Inferior parietal cortex (tissue), 1 donor: ENCODE data around the gene SULT1A2.
"Not testable (repeated sequence)": the region's sequence is repeated elsewhere in the genome, so short reads cannot be mapped to it uniquely, and the experiment has no call there.

ENCODE experiments used
- DNase-seq: peaks from one replicate; pipeline ENCODE4 v3.0.0-alpha.2; 2016; ENCODE audit errors: extremely low spot score

The SULT1A2 gene

DNA sequence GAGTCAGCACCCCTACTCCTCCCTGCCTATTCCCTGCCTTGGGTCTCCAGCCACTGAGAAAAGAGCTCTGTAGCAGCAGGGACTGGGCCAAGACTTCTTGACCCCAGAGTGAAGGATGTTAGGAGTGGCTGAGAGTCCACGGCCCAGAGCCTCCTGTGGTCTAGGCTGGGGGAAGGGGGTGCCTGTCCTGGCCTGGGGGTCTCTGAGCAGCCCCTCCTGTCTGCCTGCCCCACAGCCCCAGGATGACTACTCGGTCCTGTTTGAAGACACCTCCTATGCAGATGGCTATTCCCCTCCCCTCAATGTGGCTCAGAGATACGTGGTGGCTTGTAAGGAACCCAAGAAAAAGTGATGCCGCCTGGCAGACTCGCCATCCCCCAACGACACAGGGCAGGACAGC is 5.5 kb downstream of the SULT1A2 start:
- no peak for DNase-seq

DNA sequence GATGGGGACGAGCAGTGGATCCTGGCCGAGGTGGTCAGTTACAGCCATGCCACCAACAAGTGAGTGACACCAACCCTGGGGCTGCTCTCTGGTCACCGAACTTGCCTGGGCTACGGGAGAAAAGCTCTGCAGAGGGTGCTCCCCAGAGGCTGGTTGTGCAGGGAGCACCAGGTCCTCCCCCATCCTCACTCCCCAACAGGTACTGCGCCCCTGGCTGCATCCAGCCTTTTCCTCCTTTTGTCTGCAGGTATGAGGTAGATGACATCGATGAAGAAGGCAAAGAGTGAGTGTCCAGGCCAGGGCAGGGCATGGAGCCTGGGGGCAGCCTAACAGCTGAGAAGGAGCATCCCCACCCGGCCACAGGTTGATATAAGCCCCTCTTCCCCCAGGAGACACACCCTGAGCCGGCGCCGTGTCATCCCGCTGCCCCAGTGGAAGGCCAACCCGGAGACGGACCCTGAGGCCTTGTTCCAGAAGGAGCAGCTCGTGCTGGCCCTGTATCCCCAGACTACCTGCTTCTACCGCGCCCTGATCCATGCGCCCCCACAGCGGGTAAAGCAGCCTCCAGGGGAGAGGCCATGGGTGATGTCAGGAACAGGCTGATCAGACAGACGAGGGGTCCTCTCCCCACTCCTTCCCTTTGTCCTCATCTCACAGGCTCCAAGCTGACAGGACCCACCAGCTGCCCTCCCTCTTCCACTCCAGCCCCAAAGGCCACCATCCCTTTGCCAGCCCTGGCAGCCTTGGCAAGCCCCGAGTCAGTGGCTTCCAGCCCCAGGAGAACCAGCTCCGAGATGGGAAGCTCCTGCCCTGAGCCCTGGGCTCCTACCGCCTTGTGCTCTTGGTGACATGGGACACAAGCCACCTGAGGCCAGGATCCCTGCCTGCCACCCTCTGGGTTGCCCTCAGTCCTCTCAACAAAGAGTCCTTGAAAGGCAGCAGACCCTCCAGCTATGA is 6.2 kb downstream of the SULT1A2 start:
- no peak for DNase-seq

DNA sequence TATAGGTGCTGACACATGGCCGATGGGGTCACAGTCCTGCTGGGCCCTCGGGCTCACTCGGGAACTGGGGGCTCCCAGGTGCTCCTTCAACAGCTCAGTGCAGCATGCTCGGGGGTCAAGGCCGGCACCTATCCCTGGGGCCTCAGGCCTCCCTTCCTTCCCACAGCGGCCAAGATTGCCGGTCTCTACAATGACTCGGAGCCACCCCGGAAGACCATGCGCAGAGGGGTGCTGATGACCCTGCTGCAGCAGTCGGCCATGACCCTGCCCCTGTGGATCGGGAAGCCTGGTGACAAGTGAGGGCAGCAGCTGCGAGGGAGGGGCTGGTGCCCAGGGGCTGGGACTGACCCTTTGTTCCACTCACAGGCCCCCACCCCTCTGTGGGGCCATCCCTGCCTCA is 6.9 kb downstream of the SULT1A2 start:
- no peak for DNase-seq

DNA sequence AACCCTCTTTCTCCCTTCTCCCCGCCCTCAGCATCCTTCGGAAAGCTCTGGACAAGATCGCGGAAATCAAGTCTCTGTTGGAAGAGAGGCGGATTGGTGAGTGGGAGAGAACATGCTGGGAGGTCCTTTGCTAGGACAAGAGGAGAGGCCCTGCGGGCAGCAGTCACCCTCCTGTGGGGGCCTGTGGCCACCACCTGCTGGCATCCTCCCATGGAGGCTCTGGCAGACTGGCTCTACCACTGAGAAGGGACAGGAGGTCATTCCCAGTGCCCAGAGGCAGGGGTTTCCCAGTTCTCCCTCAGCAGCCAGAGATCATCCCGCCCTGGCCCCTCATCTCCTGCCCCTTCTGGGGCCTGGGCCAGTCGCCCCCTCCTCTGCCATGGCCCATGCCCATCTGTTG is 7.8 kb downstream of the SULT1A2 start:
- DNase-seq, result no peak

DNA sequence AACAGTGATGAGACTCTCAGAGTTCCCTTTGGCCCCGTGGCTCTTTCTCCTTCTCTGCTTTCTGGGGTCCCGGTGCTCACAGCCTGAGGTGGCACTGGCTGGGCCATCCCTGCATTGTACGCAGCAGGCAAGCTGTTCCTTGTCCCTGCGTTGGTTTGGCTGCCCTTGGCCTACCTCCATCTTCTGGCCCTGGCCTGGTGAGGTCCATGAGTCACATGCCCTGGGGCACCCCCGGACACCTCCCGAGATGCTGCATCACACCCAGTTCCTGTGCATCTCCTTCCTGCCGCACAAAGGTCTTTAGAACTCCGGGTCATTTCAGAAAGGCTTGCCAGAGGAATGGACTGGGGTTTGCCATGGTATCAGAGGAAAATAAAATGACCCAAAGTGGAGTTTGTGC is 9.5 kb downstream of the SULT1A2 start:
- DNase-seq, result no peak

DNA sequence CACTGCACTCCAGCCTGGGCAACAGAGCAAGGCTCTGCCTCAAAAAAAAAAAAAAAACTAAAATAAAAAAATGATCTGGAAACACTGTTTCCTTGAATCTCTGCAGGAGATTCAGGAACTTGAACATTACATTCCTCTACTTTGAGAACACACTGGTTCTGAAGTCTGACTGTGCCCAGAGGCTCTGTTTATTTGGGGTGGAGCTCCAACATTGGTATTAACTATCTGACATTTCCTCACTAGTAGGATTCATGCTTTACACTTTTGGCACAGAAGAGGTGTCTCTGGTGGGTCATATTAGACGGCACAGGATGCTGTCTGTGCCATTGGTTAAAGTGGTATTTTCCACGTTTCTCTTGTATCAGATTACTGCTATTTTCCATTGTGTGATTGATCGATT is 10.4 kb downstream of the SULT1A2 start:
- DNase-seq, result no peak

DNA sequence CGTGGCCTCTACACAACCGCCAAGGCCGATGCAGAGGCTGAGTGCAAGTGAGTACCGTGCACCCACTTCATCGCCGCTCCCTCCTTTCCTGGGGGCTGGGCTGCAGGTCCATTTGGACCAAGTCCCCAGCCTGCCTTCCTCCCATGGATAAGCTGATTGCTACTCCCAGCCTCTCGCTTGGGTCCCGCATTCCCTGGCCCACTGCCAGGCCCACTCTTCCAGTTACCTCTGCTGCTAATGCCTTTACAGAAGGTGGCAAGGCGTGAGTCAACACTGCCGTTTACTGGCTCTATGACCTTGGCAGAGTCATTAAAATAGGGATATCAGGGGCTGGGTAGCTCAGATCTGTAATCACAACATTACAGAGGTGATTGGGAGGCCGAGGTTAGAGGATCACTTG is 11.2 kb downstream of the SULT1A2 start:
- DNase-seq, result no peak

DNA sequence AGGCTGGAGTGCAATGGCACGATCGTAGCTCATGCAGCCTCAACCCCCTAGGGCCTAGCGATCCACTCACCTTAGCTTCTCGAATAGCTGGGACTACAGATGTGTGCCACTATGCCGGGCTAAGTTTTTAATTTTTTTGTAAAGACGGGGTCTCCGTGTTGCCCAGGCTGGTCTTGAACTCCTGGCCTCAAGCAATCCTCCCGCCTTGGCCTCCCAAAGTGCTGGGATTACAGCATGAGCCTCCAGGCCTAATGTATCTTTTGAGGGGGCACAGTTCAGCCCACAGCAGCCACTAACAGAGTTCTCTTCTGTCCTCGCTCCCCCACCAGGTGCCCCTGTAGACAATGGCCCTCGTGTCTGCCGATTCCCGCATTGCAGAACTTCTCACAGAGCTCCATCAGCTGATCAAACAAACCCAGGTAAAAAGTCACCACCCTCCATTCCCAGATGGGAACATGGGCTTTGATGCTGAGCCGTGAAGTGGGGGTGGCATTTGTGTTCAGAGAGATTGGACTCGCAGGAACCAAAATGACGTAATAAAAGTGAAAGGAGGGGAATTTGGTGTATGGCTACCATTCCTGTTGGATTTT is 16.0 kb downstream of the SULT1A2 start:
- DNase-seq, result no peak

DNA sequence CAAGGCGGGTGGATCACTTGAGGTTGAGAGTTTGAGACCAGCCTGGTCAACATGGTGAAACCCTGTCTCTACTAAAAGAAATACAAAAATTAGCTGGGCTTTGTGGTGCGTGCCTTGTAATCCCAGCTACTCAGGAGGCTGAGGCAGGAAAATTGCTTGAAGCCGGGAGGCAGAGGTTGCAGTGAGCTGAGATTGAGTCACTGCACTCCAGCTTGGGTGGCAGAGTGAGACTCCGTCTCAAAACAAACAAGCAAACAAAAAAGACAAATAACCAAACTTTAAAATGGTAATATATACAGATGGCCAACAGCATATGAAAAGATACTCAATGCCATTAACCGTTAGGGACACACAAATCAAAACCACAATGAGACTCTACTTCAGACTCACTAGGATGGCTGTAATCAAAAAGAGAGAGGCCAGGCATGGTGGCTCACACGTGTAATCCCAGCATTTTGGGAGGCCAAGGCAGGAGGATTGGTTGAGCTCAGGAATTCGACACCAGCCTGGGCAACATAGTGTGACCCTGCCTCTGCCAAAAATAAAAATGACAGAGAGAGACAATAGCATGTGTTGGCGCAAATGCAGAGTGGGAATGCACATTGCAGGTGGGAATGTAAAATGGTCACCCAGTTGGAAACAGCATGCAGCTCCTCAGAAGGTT is 21.3 kb downstream of the SULT1A2 start:
- DNase-seq, result no peak

DNA sequence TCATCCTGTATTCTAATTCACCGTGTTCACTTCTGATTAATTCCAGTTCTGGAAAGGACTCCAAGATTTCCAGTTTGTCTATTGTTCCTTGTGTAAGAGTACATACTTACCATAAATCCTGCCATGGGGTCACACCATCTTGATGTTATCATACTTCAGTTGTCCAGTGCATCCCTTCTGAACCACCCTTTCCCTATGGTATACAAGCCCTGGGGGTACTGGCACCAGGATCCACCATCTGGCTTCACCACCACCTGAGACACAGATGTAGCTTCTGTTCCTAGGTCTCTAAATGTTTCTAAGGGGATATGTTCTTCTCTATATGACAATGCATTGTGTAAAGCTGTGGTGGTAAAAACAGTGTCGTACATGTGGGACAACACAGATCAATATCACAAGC is 21.9 kb downstream of the SULT1A2 start:
- DNase-seq, result no peak

DNA sequence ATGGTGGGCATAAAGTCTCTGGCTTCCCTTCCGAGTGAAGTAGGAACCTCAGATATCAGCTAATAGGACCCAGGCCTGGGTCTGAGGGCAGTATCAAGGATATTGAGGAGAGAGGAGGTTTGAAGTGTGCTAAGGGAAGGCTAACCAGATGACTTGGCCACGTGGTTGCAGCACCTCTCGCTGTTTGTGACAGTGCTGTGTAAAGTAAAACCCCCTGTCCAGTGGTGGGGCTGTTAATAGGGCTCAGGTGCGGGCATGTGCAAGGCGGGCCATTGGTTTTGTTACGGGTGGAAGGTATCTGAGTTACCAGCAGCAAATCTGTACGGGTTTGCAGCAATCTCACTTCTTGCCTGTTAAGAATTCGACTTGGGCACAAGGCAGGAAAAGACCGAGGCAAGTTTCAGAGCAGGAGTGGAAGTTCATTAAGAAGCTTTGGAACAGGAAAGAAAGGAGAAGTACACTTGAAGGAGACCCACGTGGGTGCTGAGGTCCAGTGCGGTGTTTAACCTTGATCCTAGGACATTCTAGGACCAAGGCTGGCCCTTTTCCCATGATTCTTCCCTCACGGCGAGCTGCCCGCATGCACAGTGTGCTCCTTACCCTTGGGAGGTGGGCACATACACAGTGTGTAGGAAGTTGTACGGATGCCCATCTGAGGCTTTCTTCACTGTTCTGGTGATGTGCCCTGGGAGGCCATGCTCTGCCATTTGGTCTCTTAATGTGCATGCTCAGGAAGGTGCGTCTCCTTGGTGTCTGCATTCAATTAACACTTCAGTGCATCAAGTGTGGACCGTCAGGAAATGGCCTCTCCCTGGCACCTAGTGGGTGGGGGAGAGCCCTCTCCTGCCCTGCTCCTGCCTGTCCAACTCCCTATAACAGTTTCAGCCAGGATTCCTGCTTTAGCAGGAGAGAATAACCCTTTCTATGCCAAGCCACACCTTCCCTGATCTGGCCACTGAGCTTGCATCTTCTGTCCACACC is 22.8 kb downstream of the SULT1A2 start:
- DNase-seq, result no peak

DNA sequence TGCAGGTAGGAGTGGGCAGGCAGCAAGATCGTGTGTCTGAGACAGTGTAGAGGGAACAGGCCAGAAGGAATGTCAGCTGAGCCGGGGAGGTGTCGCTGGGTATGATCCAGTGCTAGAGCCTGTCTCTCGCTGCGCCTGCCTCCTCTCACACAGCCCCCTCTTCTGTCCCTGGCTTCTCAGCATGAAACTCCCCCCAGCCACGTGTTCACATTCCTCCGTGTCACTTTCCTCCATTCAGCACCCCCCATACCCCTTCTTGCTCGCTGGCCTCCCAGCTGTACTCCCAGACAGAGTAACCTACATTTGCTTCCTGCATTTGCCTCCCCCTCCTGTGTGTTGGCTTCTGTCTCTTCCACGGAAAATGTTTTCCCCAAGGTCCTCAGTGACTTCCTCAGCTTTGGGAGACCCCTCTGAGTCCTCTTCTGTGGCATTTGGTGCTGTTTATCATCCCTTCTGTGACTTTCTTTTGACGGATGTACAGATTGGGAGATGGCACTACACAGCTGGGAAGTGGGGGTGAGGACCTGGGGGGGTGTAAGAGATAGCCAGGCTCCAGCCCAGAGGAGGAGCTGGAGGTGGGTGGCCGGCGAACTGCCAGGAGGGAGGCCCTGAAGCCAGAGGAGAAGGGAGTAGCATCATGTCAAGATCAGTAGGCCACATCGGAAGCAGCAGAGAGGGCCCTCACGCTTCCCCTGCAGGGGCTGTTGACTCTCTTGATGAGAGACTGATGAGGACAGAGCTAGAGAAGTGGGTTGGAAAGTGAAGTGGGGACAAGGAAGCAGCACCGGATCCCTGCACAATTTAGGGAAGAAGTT is 23.9 kb downstream of the SULT1A2 start:
- DNase-seq, result peak; percentile 8

DNA sequence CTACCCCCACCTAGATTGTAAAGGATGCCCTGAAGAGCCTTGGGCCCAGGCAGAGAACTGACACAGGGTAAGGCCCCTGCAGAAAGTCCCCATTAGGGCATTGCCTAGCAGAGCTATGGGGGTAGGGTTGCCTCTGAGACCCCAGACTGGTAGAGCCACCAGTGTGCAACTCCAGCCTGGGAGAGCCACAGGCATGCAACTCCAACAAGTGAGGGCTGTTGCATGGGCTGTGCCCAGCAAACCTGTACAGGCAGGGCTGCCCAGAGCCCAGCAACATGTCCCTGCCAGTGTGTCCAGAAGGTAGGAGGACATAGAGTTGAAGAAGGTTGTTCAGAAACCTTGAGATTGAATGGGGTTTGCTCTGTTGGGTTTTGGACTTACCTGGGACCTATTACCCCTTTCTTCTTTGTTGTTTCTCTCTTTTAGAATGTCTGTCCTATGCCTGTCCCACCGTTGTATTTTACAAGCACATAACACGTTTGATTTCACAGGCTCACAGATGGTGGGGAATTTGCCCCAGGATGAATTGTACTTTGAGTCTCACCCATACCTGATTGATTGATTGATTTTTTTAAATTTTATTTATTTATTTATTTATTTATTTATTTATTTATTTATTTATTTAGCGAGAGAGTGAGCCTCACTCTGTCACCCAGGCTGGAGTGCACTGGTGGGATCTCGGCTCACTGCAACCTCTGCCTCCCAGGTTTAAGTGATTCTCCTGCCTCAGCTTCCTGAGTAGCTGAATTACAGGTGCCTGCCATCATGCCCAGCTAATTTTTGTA is 26.7 kb downstream of the SULT1A2 start:
- DNase-seq, result no peak

DNA sequence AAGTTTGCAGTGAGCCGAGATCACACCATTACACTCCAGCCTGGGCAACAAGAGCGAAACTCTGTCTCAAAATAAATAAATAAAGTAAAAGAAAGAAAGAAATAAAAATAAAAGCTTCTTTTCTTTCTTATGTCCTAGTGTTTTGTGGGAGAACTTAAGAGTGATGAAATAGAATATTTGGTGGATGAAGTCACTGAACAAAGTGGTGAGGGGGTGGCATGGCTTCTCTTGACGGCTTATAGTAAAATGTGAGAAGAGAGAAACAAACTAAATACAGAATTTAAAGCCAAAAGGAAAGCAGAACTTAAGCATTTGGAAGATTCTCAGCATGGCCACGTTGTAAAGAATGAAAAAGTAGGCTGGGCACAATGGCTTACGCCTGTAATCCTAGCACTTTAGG is 27.8 kb downstream of the SULT1A2 start:
- DNase-seq, result no peak

DNA sequence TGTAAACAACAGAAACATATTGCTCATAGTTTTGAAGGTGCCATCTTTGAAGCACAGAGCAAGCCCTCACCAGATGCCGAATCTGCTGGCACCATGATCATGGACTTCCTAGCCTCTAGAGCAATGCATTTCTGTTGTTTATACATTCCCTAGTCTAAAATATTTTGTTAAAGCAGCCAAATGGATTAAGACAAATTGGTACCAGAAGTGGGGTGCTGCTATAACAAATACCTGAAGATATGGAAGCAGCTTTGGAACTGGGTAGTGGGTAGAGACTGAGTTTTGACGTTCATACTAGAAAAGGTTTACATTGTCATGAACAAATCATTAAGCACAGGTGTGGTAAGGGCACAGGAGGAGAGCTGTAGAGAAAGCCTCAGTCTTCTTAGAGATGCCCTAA is 29.6 kb downstream of the SULT1A2 start:
- no peak for DNase-seq

DNA sequence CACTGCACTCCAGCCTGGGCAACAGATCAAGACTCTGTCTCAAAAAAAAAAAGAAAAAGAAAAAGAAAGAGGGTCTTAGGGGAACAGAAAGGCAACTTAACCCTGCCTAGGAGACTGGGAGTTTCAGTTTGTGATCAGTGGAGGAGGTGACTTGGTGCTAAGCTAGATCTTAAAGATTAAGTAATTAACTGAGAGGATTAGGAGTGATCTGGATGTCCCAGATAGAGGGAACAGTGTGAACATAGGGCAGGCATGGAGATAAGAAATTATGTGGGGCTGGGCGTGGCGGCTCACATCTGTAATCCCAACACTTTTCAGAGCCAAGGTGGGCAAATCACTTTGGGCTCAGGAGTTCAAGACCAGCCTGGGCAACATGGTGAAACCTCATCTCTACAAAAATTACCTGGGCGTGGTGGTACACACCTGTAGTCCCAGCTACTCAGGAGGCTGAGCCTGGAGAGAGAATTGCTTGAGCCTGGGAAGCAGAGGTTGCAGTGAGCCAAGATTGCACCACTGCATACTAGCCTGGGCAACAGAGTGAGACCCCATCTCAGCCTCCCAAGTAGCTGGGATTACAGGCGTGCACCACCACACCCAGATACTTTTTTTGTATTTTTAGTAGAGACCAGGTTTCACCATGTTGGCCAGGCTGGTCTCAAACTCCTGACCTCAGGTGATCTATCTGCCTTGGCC is 30.5 kb downstream of the SULT1A2 start:
- DNase-seq, result not testable (repeated sequence)

DNA sequence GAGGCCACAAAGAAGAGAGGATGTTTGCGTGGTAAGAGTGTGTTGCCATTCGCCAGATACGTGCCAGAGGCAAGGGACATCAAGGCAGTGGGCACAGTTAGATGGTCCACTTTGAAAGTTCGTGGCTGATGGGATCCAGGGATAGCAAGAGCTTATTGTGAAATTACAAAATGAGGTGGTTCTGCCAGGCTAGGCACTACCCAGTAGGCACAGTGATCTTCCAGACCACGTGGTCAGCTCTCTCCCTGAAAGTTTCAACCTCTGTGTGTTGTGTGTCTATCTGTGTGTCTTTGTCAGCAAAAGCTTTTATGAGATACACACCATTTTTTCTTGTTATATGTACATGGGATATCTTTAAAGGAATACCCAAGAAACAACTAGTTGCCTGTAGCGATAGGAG is 33.6 kb downstream of the SULT1A2 start:
- no peak for DNase-seq

DNA sequence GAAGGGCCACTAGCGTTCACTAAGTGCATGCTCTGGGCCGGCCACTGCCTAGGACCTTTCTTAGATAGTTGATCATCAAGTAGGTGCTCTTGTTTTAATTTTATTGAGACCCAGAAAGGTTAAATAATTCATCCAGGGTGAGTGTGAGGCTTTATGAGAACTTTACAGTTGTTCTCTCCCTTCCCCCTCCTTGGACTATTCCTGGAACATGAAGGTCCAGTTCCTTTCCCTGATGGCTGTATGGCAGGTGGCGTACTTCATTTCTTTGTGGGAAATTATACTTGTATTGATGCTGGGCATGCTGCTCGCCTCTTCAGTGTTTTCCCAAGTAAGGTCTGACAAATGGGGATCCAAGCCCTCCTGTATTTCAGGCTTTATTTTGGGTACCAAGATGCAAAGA is 34.7 kb downstream of the SULT1A2 start:
- DNase-seq, result no peak

DNA sequence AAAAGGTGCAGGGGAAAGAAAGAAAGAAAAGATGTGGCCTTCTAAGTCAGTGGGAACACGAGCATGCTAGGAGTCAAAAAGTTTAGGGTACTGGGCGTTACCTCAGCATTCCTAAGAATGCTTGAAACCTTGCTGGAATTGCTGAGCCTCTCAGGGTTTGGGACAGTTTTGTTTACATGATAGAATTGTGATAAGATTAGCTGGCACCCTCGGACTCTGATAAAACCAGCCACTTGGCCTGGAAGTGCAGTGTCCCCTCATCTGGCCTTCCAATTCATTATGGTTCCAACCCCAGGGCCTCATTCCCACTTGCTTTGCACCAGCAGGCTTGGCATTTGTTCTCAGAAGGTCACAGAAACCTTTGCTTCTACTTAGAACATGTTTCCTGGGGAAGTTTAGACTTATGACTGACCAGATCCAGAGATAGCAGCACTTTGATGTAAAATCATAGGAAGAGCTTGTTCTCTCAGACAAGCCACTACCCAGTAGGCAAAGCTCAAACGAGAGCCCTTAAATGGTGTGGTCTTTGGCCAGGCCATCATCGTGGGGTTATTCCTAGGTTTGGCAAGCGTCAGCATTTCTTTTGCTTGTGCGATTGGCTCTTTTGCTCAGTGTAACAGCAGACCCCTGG is 35.2 kb downstream of the SULT1A2 start:
- no peak for DNase-seq
